ENCODE data around the gene CLIC4.
"Not testable (repeated sequence)": the region's sequence is repeated elsewhere in the genome, so short reads cannot be mapped to it uniquely, and the experiment has no call there.

Gene CLIC4

GRCh38 chr1:24820221-24820620, 75.0 kb downstream of the CLIC4 start:
- DNase-seq (ENCODE audit: low read depth) = not testable (repeated sequence)

- no peak for DNase-seq (ENCODE audit: low read depth)
These were observed 77.6 kb downstream of the CLIC4 start for GRCh38 chr1:24822887-24823286.

GRCh38 chr1:24823486-24823885, 78.2 kb downstream of the CLIC4 start:
- not testable (repeated sequence) for DNase-seq (ENCODE audit: low read depth)

- DNase-seq (ENCODE audit: low read depth) = no peak
These were observed 79.9 kb downstream of the CLIC4 start for GRCh38 chr1:24825174-24825573.

- DNase-seq (ENCODE audit: low read depth) = no peak
These were observed 81.3 kb downstream of the CLIC4 start for GRCh38 chr1:24826510-24826909.

- no peak for DNase-seq (ENCODE audit: low read depth)
These were observed 82.3 kb downstream of the CLIC4 start for GRCh38 chr1:24827379-24828135.

- DNase-seq (ENCODE audit: low read depth) = no peak
These were observed 83.1 kb downstream of the CLIC4 start for GRCh38 chr1:24828183-24828886.

GRCh38 chr1:24828887-24829192, 83.6 kb downstream of the CLIC4 start:
- no peak for DNase-seq (ENCODE audit: low read depth)

- DNase-seq (ENCODE audit: low read depth) = no peak
These were observed 85.5 kb downstream of the CLIC4 start for GRCh38 chr1:24830680-24831272.

GRCh38 chr1:24841593-24841992, 96.3 kb downstream of the CLIC4 start:
- DNase-seq (ENCODE audit: low read depth) = no peak

- no peak for DNase-seq (ENCODE audit: low read depth)
These were observed 101.4 kb downstream of the CLIC4 start for GRCh38 chr1:24846671-24847070.

- peak; percentile 84 for DNase-seq (ENCODE audit: low read depth)
These were observed 103.0 kb downstream of the CLIC4 start for GRCh38 chr1:24847995-24848881.

GRCh38 chr1:24849672-24850295, 104.5 kb downstream of the CLIC4 start:
- no peak for DNase-seq (ENCODE audit: low read depth)

GRCh38 chr1:24850328-24850920, 105.2 kb downstream of the CLIC4 start:
- no peak for DNase-seq (ENCODE audit: low read depth)

GRCh38 chr1:24853649-24854048, 108.4 kb downstream of the CLIC4 start:
- DNase-seq (ENCODE audit: low read depth) = no peak

- DNase-seq (ENCODE audit: low read depth) = no peak
These were observed 110.2 kb downstream of the CLIC4 start for GRCh38 chr1:24855474-24855873.

GRCh38 chr1:24856787-24857506, 111.7 kb downstream of the CLIC4 start:
- DNase-seq (ENCODE audit: low read depth) = no peak

GRCh38 chr1:24857507-24858133, 112.4 kb downstream of the CLIC4 start:
- no peak for DNase-seq (ENCODE audit: low read depth)

- DNase-seq (ENCODE audit: low read depth) = no peak
These were observed 113.0 kb downstream of the CLIC4 start for GRCh38 chr1:24858277-24858676.
